C4-2B (cell line): ENCODE results near the gene SUPT6H.

Experiments used
- H3K27ac ChIP-seq: fragments of 450-650 bp; 2 replicates; pipeline ENCODE4 v1.5.1; 2017
- CTCF ChIP-seq: fragments of 450-650 bp; conservative IDR thresholded peaks from 2 replicates; pipeline ENCODE4 v1.5.1; 2017; ENCODE audit warnings: mild to moderate bottlenecking
- ZFX ChIP-seq: fragments of 450-650 bp; IDR thresholded peaks from 2 replicates; pipeline ENCODE4 v1.6.1; 2017

SUPT6H gene

DNA sequence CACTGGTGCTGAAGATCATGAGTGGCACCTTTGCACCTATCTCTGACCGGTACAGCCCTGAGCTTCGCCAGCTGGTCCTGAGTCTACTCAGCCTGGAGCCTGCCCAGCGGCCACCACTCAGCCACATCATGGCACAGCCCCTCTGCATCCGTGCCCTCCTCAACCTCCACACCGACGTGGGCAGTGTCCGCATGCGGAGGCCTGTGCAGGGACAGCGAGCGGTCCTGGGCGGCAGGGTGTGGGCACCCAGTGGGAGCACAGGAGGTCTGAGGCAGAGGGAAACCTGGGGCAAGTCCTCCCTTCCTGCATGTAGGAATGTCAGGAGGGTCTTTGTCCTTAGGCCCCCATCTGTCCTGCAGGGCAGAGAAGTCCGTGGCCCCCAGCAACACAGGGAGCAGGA, 75.3 kb downstream of the SUPT6H start:
- no peak overlapping the region for H3K27ac ChIP-seq
- TF ChIP-seq CTCF (no peak), ZFX (no peak)

DNA sequence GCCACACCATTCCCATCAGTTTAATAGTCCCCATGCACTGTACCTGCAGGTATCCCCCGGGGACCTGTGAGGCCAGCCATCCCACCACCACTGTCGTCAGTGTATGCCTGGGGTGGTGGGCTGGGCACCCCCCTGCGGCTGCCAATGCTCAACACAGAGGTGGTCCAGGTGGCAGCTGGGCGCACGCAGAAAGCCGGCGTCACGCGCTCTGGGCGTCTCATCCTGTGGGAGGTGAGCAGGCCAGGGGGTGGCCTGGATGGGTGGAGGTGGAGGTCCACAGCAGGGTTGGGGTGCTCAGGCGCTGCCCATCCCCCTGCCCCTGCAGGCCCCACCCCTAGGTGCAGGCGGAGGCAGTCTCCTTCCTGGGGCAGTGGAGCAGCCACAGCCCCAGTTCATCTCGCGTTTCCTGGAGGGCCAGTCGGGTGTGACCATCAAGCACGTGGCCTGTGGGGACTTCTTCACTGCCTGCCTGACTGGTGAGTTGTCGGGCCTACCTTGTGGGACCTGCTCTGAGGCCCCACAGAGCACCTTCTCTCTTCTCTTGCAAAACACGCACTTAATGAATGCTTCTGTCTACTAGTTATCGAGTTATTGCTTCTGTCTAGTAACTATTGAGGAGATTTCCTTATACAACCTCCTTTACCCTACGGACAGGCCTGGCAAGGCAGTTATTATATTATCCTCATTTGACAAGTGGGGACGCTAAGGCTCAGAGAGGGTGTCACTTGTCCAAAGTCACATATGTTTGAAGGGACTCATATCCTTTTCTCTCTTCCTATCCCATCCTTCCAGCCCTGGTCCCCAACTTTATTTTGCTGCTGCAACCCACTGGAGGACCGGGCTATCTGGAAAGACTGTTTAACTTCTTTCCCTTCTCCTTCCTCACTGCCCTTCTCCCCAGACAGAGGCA, 76.0 kb downstream of the SUPT6H start:
- TF ChIP-seq CTCF (no peak), ZFX (no peak)
- no peak overlapping the region for H3K27ac ChIP-seq

DNA sequence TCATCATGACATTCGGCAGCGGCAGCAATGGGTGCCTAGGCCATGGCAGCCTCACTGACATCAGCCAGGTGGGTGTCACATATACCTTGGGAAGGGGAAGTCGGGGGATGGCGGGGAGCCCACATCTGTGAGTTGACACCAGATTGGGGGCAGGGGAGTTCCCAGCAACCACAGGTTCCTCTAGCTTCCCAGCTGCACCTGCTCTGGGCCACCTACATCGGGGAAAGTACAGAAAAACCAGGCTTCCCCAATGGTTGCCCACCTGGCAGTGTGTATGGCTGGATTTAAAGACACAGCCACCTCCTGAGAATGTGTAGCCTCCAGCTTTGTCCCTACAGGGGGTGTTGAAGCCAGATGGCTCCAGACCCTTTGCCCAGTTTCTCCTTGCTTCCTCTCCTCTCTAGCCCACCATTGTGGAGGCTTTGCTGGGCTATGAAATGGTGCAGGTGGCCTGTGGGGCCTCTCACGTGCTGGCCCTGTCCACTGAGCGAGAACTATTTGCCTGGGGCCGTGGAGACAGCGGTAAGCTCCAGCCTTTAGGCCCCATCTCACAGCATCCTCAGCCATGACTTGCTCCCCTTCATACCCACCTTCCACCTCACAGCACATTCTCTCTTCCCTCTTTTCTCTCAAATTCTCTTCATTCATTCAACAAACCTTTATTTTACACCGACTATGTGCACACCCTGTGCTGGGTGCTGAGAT, 76.8 kb downstream of the SUPT6H start:
- no peak overlapping the region for H3K27ac ChIP-seq
- no peak for TF ChIP-seq ZFX
- no peak for TF ChIP-seq CTCF

GRCh38 chr17:28740406-28741357, 78.7 kb downstream of the SUPT6H start:
- TF ChIP-seq ZFX = no peak
- no peak overlapping the region for H3K27ac ChIP-seq

DNA sequence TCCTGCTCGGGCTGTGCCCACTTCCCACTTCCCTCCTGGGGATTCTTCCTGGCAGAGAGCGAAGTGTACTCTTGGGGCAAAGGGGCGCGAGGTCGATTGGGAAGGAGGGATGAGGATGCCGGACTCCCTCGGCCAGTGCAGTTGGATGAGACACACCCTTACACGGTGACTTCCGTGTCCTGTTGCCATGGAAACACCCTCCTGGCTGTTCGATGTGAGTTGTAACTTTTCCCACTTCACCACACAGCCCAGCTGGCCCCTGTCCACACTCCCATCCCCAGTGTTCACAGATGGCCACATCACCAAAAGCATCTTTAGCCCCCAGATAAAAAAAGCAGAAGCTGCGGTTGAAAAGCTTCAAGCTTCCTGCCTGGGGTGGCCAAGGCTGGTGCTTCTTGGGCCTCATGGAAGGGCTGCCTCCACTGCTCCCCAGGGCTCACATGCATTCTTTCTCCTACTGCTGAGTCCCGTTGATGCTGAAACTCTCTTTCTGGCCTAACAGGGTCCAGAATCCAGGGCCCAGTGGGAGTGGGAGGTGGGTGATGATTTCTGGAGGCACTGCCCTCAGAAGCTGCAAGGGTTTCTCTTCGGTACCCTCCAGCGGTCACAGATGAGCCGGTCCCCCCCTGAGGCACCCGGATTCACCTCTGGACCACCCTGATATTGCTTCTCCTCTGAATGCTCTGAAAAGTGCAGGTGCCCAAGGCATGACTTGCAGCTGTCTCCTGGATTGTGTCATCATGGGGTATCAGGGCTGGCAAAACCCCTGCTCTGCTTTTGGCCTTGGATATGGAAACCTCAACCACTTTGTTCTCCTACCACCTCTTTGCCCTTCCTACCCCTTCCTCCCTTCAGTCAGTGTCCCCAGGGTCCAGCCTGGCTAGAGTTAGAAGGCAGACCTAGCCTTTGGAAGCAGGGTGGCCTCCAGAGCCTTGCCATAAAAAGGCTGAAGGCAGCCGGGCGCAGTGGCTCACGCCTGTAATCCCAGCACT, 79.6 kb downstream of the SUPT6H start:
- no peak for TF ChIP-seq CTCF
- TF ChIP-seq ZFX = no peak
- peak overlapping the region; percentile 96 for H3K27ac ChIP-seq

DNA sequence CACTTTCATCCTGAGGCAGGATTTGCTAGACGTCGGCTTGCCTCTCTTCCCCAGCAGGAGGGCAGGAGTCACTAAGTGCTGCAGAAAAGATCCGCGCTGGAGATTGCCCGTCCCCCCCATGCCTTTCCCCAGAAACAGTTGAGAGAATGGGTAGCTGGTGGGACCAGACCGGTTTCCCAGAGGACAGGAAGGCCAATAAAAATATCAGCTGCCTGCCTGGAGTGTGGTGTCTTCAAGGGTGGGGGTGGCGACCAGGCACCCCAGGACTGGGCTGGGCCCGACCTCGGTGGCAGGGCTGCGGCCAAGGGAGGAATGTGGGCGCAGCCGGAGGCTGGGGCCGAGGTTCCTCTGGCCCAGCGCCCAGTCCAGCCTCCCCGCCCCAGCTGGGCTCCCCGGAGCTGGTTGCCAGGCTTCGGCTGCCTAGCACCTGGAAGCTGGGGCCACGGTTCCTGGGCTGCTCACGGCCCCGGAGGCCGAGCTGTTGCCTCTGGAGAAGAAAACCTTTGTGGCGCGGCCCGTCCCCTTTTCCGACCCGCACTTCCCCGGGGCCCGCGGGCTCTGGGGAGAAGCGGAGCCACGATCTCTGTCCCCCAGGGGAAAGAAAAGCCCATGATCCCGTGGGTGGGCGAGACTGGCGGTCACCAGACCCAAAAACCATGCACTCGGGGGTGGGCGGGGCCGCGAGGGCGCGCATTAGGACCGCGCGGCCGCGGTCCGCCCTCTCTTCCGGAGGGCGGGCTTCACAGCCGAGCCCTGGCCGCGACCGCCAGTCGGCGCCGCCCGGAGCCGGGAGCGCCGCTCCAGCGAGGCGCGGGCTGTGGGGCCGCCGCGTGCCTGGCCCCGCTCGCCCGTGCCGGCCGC, 81.5 kb downstream of the SUPT6H start, which contains the start of gene TRAF4:
Gene TRAF4, plus strand, starts transcription at position 769 of the 861 bp plus-strand sequence. CDS start 102 bp downstream, outside the sequence.
- no peak for TF ChIP-seq ZFX
- TF ChIP-seq CTCF = no peak; the same call in 1 of the 2 replicates
- peak within 1 kb of the TSS; percentile 96 for H3K27ac ChIP-seq
